Stimulated activated CD8-positive, alpha-beta memory T cell treated with anti-CD3 and anti-CD28 coated beads, Interleukin-7, amount 100 ng/mL, for 4 hours (primary cell): ENCODE results near the gene FOXN3.

Experiments
- DNase-seq, 2 donors: peaks; one replicate each; pipeline ENCODE4 v3.0.0-alpha.2; 2020; ENCODE audit warnings: low read depth in 2 of 2

The FOXN3 gene

GRCh38 chr14:89249972-89250654 lies 166.9 kb downstream of the FOXN3 start:
- DNase-seq = no peak

- no peak for DNase-seq
Measured at GRCh38 chr14:89249065-89249695, 167.9 kb downstream of the FOXN3 start.

- no peak for DNase-seq
Measured at GRCh38 chr14:89248411-89249064, 168.5 kb downstream of the FOXN3 start.

GRCh38 chr14:89247457-89248122 lies 169.4 kb downstream of the FOXN3 start:
- no peak for DNase-seq

- DNase-seq = no peak
Measured at GRCh38 chr14:89246290-89246689, 170.7 kb downstream of the FOXN3 start.

GRCh38 chr14:89245802-89246201 lies 171.2 kb downstream of the FOXN3 start:
- no peak for DNase-seq

GRCh38 chr14:89244720-89245119 lies 172.3 kb downstream of the FOXN3 start:
- DNase-seq = no peak

- DNase-seq = no peak
Measured at GRCh38 chr14:89243741-89244140, 173.3 kb downstream of the FOXN3 start.

- DNase-seq = no peak
Measured at GRCh38 chr14:89243286-89243685, 173.7 kb downstream of the FOXN3 start.

- no peak for DNase-seq
Measured at GRCh38 chr14:89242652-89243279, 174.3 kb downstream of the FOXN3 start.

GRCh38 chr14:89241934-89242651 lies 174.9 kb downstream of the FOXN3 start:
- no peak for DNase-seq

GRCh38 chr14:89241257-89241656 lies 175.8 kb downstream of the FOXN3 start:
- DNase-seq = no peak

GRCh38 chr14:89240414-89240813 lies 176.6 kb downstream of the FOXN3 start:
- DNase-seq = no peak

GRCh38 chr14:89239023-89239422 lies 178.0 kb downstream of the FOXN3 start:
- no peak for DNase-seq

GRCh38 chr14:89237921-89238529 lies 179.0 kb downstream of the FOXN3 start:
- no peak for DNase-seq

GRCh38 chr14:89236851-89237250 lies 180.2 kb downstream of the FOXN3 start:
- no peak for DNase-seq

- no peak for DNase-seq
Measured at GRCh38 chr14:89233184-89233583, 183.8 kb downstream of the FOXN3 start.

- DNase-seq = no peak
Measured at GRCh38 chr14:89232265-89233070, 184.6 kb downstream of the FOXN3 start.

- no peak for DNase-seq
Measured at GRCh38 chr14:89231426-89232113, 185.5 kb downstream of the FOXN3 start.
